Panc1 (cell line): ENCODE measurements around the gene BECN2. TPM values are rescaled to one million over a fixed set of nuclear protein-coding genes. Genes with fewer than 3 reads are reported as not detected.
"Not testable (repeated sequence)": the region's sequence is repeated elsewhere in the genome, so short reads cannot be mapped to it uniquely, and the experiment has no call there.

Experiments used
- ATAC-seq: fragments of 200-7000 bp; cut with Tn5 transposase; 2 replicates; pipeline ENCODE4 v1.9.1; 2020; ENCODE audit warnings: mild to moderate bottlenecking, moderate library complexity
- BruUV-seq: library from RNA; stranded (reverse); fragments of 400-500 nt; replicated peaks from 2 replicates; lab custom pipeline; 2021; lab: Mats Ljungman, UMichigan
- CTCF ChIA-PET: fragments of 300-600 bp; sonication (Branson Sonifier 250); formaldehyde crosslinking; loops from one replicate; lab custom pipeline; 2022; ENCODE audit warnings: antibody characterized with exemption; lab: Charles Lee
- POLR2A ChIA-PET: fragments of 300-600 bp; sonication (Branson Sonifier 250); formaldehyde crosslinking; loops from one replicate; lab custom pipeline; 2022; ENCODE audit warnings: antibody characterized with exemption; lab: Charles Lee
- DNase-seq: peaks from one replicate; pipeline ENCODE4 v3.0.0-alpha.2; 2010; ENCODE audit warnings: low read depth, low spot score
- H3K27ac ChIP-seq: 2 replicates; pipeline ENCODE4 v1.5.1; 2011; ENCODE audit warnings: mild to moderate bottlenecking, low read length, inconsistent platforms
- H3K27me3 ChIP-seq: fragments of 200-500 bp; sonication (Bioruptor generic); 2 replicates; pipeline ENCODE4 v1.6.0; 2014; ENCODE audit warnings: low read length, inconsistent platforms; ENCODE audit not compliant: control insufficient read depth, insufficient read depth
- H3K36me3 ChIP-seq: fragments of 200-500 bp; sonication (Bioruptor generic); 2 replicates; pipeline ENCODE4 v1.5.1; 2014; ENCODE audit warnings: inconsistent platforms, mild to moderate bottlenecking, low read length, moderate library complexity; ENCODE audit not compliant: control insufficient read depth, insufficient read depth
- H3K4me1 ChIP-seq: 2 replicates; pipeline ENCODE4 v1.5.1; 2011; ENCODE audit warnings: inconsistent platforms, mild to moderate bottlenecking, low read length, moderate library complexity; ENCODE audit not compliant: control insufficient read depth, insufficient read depth
- H3K4me3 ChIP-seq, 2 experiments: 2 replicates each; pipeline ENCODE4 v1.5.1; 2011 to 2012; ENCODE audit warnings: low read depth in 2 of 2, low read length in 2 of 2, mild to moderate bottlenecking in 2 of 2, inconsistent platforms in 1 of 2, moderate library complexity in 1 of 2
- H3K9me3 ChIP-seq: fragments of 200-500 bp; sonication (Bioruptor generic); 2 replicates; pipeline ENCODE4 v1.5.1; 2014; ENCODE audit warnings: low read depth, mild to moderate bottlenecking, inconsistent platforms, low read length, moderate library complexity; ENCODE audit not compliant: control insufficient read depth, insufficient read depth
- CTCF ChIP-seq: fragments of 450-650 bp; IDR thresholded peaks from 2 replicates; pipeline ENCODE4 v1.5.1; 2017; ENCODE audit warnings: mild to moderate bottlenecking
- TCF7L2 ChIP-seq: IDR thresholded peaks from 2 replicates; pipeline ENCODE4 v1.6.1; 2011; ENCODE audit warnings: mild to moderate bottlenecking, low read depth, low read length, inconsistent platforms
- in situ Hi-C: cut with HindIII; loops from 2 replicates; pipeline ENCODE4 v1.10.0; 2016; ENCODE audit warnings: low sequenced_read_pairs, low pct_unique_long_range_greater_than_20kb
- intact Hi-C: fragments of 100-400 bp; cut with micrococcal nuclease; formaldehyde crosslinking; loops from one replicate; pipeline ENCODE4 v1.10.0; 2022; ENCODE audit not compliant: unreplicated experiment
- total RNA-seq: library from RNA; stranded (reverse); gene quantifications from one replicate; pipeline ENCODE4 v1.2.1, GENCODE V29; 2021; ENCODE audit not compliant: unreplicated experiment
- TF ChIP-seq, protein P1 (sequence below), 2 experiments: IDR thresholded peaks; 2 replicates each; pipeline ENCODE4 v1.6.1; 2011 to 2012; ENCODE audit warnings: low read depth in 2 of 2, control low read depth in 1 of 2, low read length in 1 of 2, mild to moderate bottlenecking in 1 of 2, moderate library complexity in 1 of 2; ENCODE audit not compliant: insufficient read depth in 1 of 2

Gene BECN2
- total RNA-seq, 1 experiment from 2014 or later = not detected

GRCh38 chr1:241979926-241980325 is 22.4 kb downstream of the BECN2 start:
- in situ Hi-C loops = no loop called here
- BruUV-seq = no TSS peak
- no peak overlapping the region for H3K27ac ChIP-seq
- H3K4me1 ChIP-seq = no peaks in the 10 kb centered on the region
- TF ChIP-seq, protein P1, sequence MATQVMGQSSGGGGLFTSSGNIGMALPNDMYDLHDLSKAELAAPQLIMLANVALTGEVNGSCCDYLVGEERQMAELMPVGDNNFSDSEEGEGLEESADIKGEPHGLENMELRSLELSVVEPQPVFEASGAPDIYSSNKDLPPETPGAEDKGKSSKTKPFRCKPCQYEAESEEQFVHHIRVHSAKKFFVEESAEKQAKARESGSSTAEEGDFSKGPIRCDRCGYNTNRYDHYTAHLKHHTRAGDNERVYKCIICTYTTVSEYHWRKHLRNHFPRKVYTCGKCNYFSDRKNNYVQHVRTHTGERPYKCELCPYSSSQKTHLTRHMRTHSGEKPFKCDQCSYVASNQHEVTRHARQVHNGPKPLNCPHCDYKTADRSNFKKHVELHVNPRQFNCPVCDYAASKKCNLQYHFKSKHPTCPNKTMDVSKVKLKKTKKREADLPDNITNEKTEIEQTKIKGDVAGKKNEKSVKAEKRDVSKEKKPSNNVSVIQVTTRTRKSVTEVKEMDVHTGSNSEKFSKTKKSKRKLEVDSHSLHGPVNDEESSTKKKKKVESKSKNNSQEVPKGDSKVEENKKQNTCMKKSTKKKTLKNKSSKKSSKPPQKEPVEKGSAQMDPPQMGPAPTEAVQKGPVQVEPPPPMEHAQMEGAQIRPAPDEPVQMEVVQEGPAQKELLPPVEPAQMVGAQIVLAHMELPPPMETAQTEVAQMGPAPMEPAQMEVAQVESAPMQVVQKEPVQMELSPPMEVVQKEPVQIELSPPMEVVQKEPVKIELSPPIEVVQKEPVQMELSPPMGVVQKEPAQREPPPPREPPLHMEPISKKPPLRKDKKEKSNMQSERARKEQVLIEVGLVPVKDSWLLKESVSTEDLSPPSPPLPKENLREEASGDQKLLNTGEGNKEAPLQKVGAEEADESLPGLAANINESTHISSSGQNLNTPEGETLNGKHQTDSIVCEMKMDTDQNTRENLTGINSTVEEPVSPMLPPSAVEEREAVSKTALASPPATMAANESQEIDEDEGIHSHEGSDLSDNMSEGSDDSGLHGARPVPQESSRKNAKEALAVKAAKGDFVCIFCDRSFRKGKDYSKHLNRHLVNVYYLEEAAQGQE (IDR thresholded peaks at IDR 0.05; ENCODE audit: insufficient read depth in 1 of 2, low read depth in 2 of 2, low read length in 1 of 2) = no peak
- TF ChIP-seq CTCF (no peak), TCF7L2 (no peak)
- POLR2A ChIA-PET = no interaction called here
- no peak for DNase-seq
- H3K4me3 ChIP-seq = no peak overlapping the region
- intact Hi-C loops = no loop called here
- ATAC-seq = no peak
- no peaks in the 10 kb centered on the region for H3K9me3 ChIP-seq
- no peaks in the 10 kb centered on the region for H3K27me3 ChIP-seq
- H3K36me3 ChIP-seq = no peaks in the 10 kb centered on the region
- CTCF ChIA-PET = interaction anchor here (0.6 kb wide), 2 partner anchors 44 to 249 kb away, joined by 4 to 5 read pairs; no protein-coding TSS in a partner anchor

DNA sequence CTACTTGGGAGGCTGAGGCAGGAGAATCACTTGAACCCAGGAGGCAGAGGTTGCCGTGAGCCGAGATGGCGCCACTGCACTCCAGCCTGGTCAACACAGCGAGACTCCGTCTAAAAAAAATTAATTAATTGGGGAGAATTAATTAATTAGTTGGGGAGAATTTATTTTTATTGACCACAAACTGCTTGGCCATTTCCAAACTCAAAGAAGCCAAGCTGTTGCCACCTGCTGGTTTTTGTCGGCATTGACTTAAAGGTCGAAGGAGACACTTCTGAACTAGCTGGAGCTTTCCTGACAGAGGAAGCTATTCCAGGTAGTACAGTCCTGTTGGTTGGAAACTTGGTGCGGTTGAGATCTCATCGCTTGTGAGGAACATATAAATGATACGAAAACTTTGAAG is 28.2 kb downstream of the BECN2 start:
- POLR2A ChIA-PET = no interaction called here
- peak; percentile 77 for ATAC-seq
- CTCF ChIA-PET = interaction anchor here (0.6 to 1.6 kb wide), 6 partner anchors 9 to 375 kb away, joined by 3 to 5 read pairs (median 4); no protein-coding TSS in a partner anchor
- intact Hi-C loops (loop anchor here (2.0 kb wide), 1 partner anchor 89 kb away; no protein-coding TSS in a partner anchor), in situ Hi-C loops (no loop called here)
- BruUV-seq = no TSS peak
- Histone ChIP-seq H3K36me3 (no peaks in the 10 kb centered on the region), H3K27ac (no peak overlapping the region), H3K4me3 (no peak overlapping the region), H3K27me3 (no peaks in the 10 kb centered on the region), H3K9me3 (no peaks in the 10 kb centered on the region), H3K4me1 (no peaks in the 10 kb centered on the region; the same call in 1 of the 2 replicates)
- TF ChIP-seq, protein P1 (IDR thresholded peaks at IDR 0.05; ENCODE audit: insufficient read depth in 1 of 2, low read depth in 2 of 2, low read length in 1 of 2) = no peak
- peak; percentile 82 for TF ChIP-seq CTCF
- DNase-seq = no peak

DNA sequence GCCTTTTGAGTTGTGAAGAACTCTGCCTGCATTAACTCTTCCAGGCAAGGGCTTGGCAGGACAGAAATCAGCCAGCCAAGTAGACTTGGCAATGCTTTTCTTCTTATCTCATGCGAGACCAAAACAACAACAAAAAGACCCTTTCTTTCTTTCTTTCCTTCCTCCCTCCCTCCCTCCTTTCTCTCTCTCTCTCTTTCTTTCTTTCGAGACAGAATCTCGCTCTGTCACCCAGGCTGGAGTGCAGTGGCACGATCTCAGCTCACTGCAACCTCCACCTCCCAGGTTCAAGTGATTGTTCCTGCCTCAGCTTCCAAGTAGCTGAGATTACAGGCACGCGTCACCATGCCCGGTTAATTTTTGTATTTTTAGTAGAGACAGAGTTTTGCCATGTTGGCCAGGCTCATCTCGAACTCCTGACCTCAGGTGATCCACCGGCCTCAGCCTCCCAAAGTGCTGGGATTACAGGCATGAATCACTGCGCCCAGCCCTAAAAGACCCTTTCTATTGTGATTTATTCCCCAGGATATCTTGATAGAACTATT is 30.9 kb downstream of the BECN2 start:
- H3K9me3 ChIP-seq, intact Hi-C loops, in situ Hi-C loops, H3K4me3 ChIP-seq, BruUV-seq, POLR2A ChIA-PET, H3K4me1 ChIP-seq, H3K27me3 ChIP-seq, ATAC-seq, H3K27ac ChIP-seq, CTCF ChIA-PET, DNase-seq, H3K36me3 ChIP-seq: not testable (repeated sequence)
